ENCODE measurements around the gene HNF1A. TPM values are rescaled to one million over a fixed set of nuclear protein-coding genes. Genes with fewer than 3 reads are reported as not detected.

HNF1A gene
- total and polyA plus RNA-seq, 2 of the 13 experiments (the other 11 are each of a cell fraction or from before 2014, with no cell fraction given), result 13.4 to 34.7 TPM

- ATAC-seq, result no peak
- 95% methylated on average over 8 of the region's 8 CpGs for WGBS (ENCODE audit: low lambda C conversion rate)
- peaks cover under 1% of the 10 kb centered on the region for H3K79me2 ChIP-seq (ENCODE audit: insufficient read depth, low read length)
- no TSS peak for BruUV-seq (replicated peaks)
- H3K9me3 ChIP-seq (ENCODE audit: low read length), result no peaks in the 10 kb centered on the region
- H4K20me1 ChIP-seq (ENCODE audit: insufficient read depth, low read length), result 0 out of 2 replicates have a peak, but pooled peaks cover 3% of the 10 kb centered on the region
- no peak for FAIRE-seq
- no peak overlapping the region for H3K9ac ChIP-seq (ENCODE audit: insufficient read depth, low read depth, low read length)
- CTCF ChIA-PET (ENCODE audit: low intra/inter-chr PET ratio, low total read pairs), result no interaction called here
- no peak overlapping the region for H3K4me3 ChIP-seq (replicated peaks in 1 of 3; ENCODE audit: insufficient read depth in 1 of 3, low read depth in 2 of 3, low read length in 3 of 3)
- H2AFZ ChIP-seq (ENCODE audit: low read length), result no peak overlapping the region
- DNase-seq (ENCODE audit: low spot score), result no peak
- peaks cover 17 to 68% of the 10 kb centered on the region in 2 experiments for H3K36me3 ChIP-seq (replicated peaks in 1 of 2; ENCODE audit: control insufficient read depth in 1 of 2, insufficient read depth in 2 of 2, low read length in 2 of 2)
- intact Hi-C loops (cut with micrococcal nuclease; ENCODE audit: unreplicated experiment), result loop anchor here (2.0 kb wide), 1 partner anchor 52 kb away; no protein-coding TSS in a partner anchor
- no peak overlapping the region for H3K27ac ChIP-seq (ENCODE audit: extremely low read length, insufficient read depth, low read length)
- H3K4me1 ChIP-seq (ENCODE audit: insufficient read depth, low read length), result 0 out of 2 replicates have a peak, but pooled peaks cover under 1% of the 10 kb centered on the region
- in situ Hi-C loops (cut with HindIII; ENCODE audit: extremely low pct_ligation_motif_present, low pct_unique_long_range_greater_than_20kb), result no loop called here
- POLR2A ChIA-PET, result interaction anchor here (2.1 kb wide), 1 partner anchor 28 kb away, joined by 8 read pairs; no protein-coding TSS in a partner anchor
- H3K27me3 ChIP-seq (ENCODE audit: control insufficient read depth in 1 of 2, insufficient read depth in 2 of 2, low read length in 2 of 2), result no peaks in the 10 kb centered on the region
- no peak overlapping the region for H3K4me2 ChIP-seq (ENCODE audit: low read depth, low read length)
- TF ChIP-seq ZNF724P (CRISPR knock-in tag; IDR thresholded peaks at IDR 0.05; ENCODE audit: borderline replicate concordance) (no peak), ZKSCAN8 (CRISPR knock-in tag; IDR thresholded peaks at IDR 0.05; ENCODE audit: borderline replicate concordance) (no peak), PHF21A (CRISPR knock-in tag; IDR thresholded peaks at IDR 0.05) (no peak), KAT2B (IDR thresholded peaks at IDR 0.05; ENCODE audit: borderline replicate concordance, low read depth, low read length) (no peak), CREM (IDR thresholded peaks at IDR 0.05) (no peak), CREM (CRISPR knock-in tag; IDR thresholded peaks at IDR 0.05) (no peak), ZNF337 (CRISPR knock-in tag; IDR thresholded peaks at IDR 0.05; ENCODE audit: borderline replicate concordance, low read depth) (no peak), HOXA9 (CRISPR knock-in tag; IDR thresholded peaks at IDR 0.05; ENCODE audit: borderline replicate concordance) (no peak), TBP (CRISPR knock-in tag; IDR thresholded peaks at IDR 0.05) (no peak)
- TF ChIP-seq, protein P1, sequence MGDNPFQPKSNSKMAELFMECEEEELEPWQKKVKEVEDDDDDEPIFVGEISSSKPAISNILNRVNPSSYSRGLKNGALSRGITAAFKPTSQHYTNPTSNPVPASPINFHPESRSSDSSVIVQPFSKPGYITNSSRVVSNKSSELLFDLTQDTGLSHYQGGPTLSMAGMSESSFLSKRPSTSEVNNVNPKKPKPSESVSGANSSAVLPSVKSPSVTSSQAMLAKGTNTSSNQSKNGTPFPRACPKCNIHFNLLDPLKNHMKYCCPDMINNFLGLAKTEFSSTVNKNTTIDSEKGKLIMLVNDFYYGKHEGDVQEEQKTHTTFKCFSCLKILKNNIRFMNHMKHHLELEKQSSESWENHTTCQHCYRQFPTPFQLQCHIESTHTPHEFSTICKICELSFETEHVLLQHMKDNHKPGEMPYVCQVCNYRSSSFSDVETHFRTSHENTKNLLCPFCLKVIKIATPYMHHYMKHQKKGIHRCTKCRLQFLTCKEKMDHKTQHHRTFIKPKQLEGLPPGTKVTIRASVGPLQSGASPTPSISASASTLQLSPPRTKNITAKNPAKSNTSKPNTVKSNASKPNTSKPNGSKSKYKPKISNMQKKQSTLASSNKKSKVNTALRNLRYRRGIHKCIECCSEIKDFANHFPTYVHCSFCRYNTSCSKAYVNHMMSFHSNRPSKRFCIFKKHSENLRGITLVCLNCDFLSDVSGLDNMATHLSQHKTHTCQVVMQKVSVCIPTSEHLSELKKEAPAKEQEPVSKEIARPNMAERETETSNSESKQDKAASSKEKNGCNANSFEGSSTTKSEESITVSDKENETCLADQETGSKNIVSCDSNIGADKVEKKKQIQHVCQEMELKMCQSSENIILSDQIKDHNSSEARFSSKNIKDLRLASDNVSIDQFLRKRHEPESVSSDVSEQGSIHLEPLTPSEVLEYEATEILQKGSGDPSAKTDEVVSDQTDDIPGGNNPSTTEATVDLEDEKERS (CRISPR knock-in tag; IDR thresholded peaks at IDR 0.05), result no peak
- TF ChIP-seq, protein P2, sequence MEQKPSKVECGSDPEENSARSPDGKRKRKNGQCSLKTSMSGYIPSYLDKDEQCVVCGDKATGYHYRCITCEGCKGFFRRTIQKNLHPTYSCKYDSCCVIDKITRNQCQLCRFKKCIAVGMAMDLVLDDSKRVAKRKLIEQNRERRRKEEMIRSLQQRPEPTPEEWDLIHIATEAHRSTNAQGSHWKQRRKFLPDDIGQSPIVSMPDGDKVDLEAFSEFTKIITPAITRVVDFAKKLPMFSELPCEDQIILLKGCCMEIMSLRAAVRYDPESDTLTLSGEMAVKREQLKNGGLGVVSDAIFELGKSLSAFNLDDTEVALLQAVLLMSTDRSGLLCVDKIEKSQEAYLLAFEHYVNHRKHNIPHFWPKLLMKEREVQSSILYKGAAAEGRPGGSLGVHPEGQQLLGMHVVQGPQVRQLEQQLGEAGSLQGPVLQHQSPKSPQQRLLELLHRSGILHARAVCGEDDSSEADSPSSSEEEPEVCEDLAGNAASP (CRISPR knock-in tag; IDR thresholded peaks at IDR 0.05; ENCODE audit: borderline replicate concordance), result no peak
Observed at GRCh38 chr12:121008347-121009098, 30.2 kb downstream of the HNF1A start.

All from HepG2 (cell line).